ENCODE data around the gene PXDN.

DNA sequence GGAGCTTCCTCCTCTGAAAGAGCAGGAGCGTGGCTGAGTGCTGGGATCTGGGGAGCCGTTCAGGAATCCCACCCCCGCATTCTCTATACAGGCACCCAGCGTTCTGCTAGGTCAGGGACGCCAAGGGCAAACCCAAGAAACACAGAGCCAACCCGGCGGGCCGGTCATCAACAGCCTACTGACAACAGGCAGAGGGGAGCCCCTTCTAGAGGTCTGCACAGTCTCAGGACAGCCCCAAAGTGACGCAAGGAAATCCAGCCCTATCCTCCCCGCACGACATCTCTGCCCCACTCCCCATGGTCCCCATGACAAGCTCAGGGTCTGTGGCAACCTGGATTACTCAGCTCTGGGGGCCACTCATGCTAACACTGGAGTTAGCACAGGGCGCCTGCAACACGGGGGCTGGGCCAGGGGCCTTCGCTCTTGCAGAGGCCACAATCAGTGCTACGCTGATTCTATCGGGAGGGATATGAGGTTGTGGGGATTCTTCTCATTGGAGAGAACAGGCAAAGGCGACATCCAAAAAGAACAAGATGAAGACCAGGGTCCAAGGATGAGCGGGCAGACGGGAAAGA is 81.6 kb downstream of the PXDN start:
- TF ChIP-seq POLR2AphosphoS5 (IDR thresholded peaks at IDR 0.05) = no peak
- TF ChIP-seq, protein P1, sequence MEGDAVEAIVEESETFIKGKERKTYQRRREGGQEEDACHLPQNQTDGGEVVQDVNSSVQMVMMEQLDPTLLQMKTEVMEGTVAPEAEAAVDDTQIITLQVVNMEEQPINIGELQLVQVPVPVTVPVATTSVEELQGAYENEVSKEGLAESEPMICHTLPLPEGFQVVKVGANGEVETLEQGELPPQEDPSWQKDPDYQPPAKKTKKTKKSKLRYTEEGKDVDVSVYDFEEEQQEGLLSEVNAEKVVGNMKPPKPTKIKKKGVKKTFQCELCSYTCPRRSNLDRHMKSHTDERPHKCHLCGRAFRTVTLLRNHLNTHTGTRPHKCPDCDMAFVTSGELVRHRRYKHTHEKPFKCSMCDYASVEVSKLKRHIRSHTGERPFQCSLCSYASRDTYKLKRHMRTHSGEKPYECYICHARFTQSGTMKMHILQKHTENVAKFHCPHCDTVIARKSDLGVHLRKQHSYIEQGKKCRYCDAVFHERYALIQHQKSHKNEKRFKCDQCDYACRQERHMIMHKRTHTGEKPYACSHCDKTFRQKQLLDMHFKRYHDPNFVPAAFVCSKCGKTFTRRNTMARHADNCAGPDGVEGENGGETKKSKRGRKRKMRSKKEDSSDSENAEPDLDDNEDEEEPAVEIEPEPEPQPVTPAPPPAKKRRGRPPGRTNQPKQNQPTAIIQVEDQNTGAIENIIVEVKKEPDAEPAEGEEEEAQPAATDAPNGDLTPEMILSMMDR (IDR thresholded peaks at IDR 0.05) = no peak
- no peak for TF ChIP-seq POLR2A (IDR thresholded peaks at IDR 0.05)

Data from stomach (tissue), 4 donors.